Endodermal cell (in vitro differentiated cells): ENCODE measurements around the gene GRM8. TPM values are rescaled to one million over a fixed set of nuclear protein-coding genes. Genes with fewer than 3 reads are reported as not detected.
A peak's percentile ranks its signal among the peaks of the same experiment; 100 is the strongest.

Source experiments
- DNase-seq: peaks from one replicate; pipeline ENCODE4 v3.0.0-alpha.2; 2017
- H3K27ac ChIP-seq: 2 replicates; pipeline ENCODE4 v1.5.1; 2013; ENCODE audit warnings: mild to moderate bottlenecking, low read depth, low read length, moderate library complexity
- H3K27me3 ChIP-seq: 2 replicates; pipeline ENCODE4 v1.6.1; 2013; ENCODE audit warnings: mild to moderate bottlenecking, low read length, moderate library complexity; ENCODE audit not compliant: insufficient read depth, control insufficient read depth, poor library complexity, severe bottlenecking
- H3K36me3 ChIP-seq: 2 replicates; pipeline ENCODE4 v1.7.0; 2013; ENCODE audit warnings: mild to moderate bottlenecking, low read length, moderate library complexity; ENCODE audit not compliant: control insufficient read depth, insufficient read depth
- H3K4me1 ChIP-seq: one replicate; pipeline ENCODE4 v1.7.0; 2013; ENCODE audit warnings: low read length; ENCODE audit not compliant: control insufficient read depth, insufficient read depth
- H3K4me3 ChIP-seq: 2 replicates; pipeline ENCODE4 v1.5.1; 2013; ENCODE audit warnings: mild to moderate bottlenecking, low read length, moderate library complexity
- H3K9ac ChIP-seq: 2 replicates; pipeline ENCODE4 v1.6.1; 2013; ENCODE audit warnings: mild to moderate bottlenecking, low read length, moderate library complexity; ENCODE audit not compliant: poor library complexity, severe bottlenecking; ENCODE audit errors: extremely low read depth
- H3K9me3 ChIP-seq: 2 replicates; pipeline ENCODE4 v1.6.1; 2013; ENCODE audit warnings: mild to moderate bottlenecking, low read length, moderate library complexity; ENCODE audit not compliant: control insufficient read depth
- H3K27ac Mint-ChIP-seq: 2 replicates; pipeline ENCODE4 v1.8.0; 2020; ENCODE audit warnings: mixed read lengths
- H3K27me3 Mint-ChIP-seq: 2 replicates; pipeline ENCODE4 v1.8.0; 2021; ENCODE audit warnings: mild to moderate bottlenecking, mixed read lengths; ENCODE audit not compliant: insufficient read depth
- H3K36me3 Mint-ChIP-seq: 2 replicates; pipeline ENCODE4 v1.8.0; 2020; ENCODE audit warnings: low read depth, mixed read lengths
- H3K4me1 Mint-ChIP-seq: 2 replicates; pipeline ENCODE4 v1.8.0; 2020; ENCODE audit warnings: mixed read lengths
- H3K4me3 Mint-ChIP-seq: 2 replicates; pipeline ENCODE4 v1.8.0; 2020; ENCODE audit warnings: mild to moderate bottlenecking, moderate library complexity, mixed read lengths
- H3K9me3 Mint-ChIP-seq: 2 replicates; pipeline ENCODE4 v1.8.0; 2020; ENCODE audit warnings: mild to moderate bottlenecking, mixed read lengths
- CTCF ChIP-seq: fragments of 200-600 bp; sonication (generic); conservative IDR thresholded peaks from 2 replicates; pipeline ENCODE4 v1.5.0; 2021; ENCODE audit warnings: antibody characterized with exemption, mild to moderate bottlenecking
- WGBS, 2 experiments: methylation state at CpG; one replicate each; pipeline versions ENCODE4 v1.1.5 to v1.1.7; 2013; ENCODE audit warnings: missing lambda C conversion rate in 2 of 2, mixed read lengths in 1 of 2; ENCODE audit not compliant: insufficient coverage in 1 of 2, insufficient read length in 1 of 2; 5-methylcytosine and 5-hydroxymethylcytosine counted together
- long read RNA-seq, 4 experiments: library from polyadenylated mRNA in 2 of 4; library from RNA in 1 of 4; library from capped mRNA in 1 of 4; stranded (forward) in 3 of 4; unstranded in 1 of 4; transcript quantifications; one replicate each; pipeline ENCODE4 v2.0.0, GENCODE V29; 2020 to 2021; ENCODE audit warnings: inconsistent platforms in 1 of 4
- polyA plus RNA-seq, 2 experiments: library from polyadenylated mRNA; stranded (reverse); fragments of 50-300 nt; gene quantifications; one replicate each; pipeline ENCODE4 v1.2.3, GENCODE V29; 2013
- total RNA-seq, 2 donors: library from RNA; stranded (reverse); fragmentation: NEBNext Ultra II Directional in 1 of 2; extraction: Animal tissue kit (Norgen Biotek cat#: 25700) in 1 of 2; gene quantifications; 2 replicates in 1 of 2; 3 replicates in 1 of 2; pipeline ENCODE4 v1.2.1, GENCODE V29; 2021

The GRM8 gene
- total RNA-seq = 1 to 10 TPM in 1 of 2 donors, under 1 TPM in 1; 0.93 to 2.0 TPM
- 2.5 TPM for polyA plus RNA-seq (2013, experiment 1 of 2)
- polyA plus RNA-seq (2013, experiment 2 of 2) = 2.6 TPM
- long read RNA-seq, experiment 1 = 0 reads
- long read RNA-seq, experiment 2 = 0 reads
- long read RNA-seq, experiment 3, partial matches to known transcripts = 3 of 6 reads
- long read RNA-seq, experiment 3, other reads (novel, unspliced or antisense) = 3 of 6 reads
- long read RNA-seq, experiment 4 = 0 reads

- Histone ChIP-seq H3K4me1 (peaks cover 4% of the 10 kb centered on the region), H3K4me3 (peak within 1 kb of the TSS; percentile 90), H3K27me3 (peaks cover 68% of the 10 kb centered on the region), H3K36me3 (no peaks in the 10 kb centered on the region), H3K27ac (no peak within 1 kb of the TSS), H3K9me3 (no peaks in the 10 kb centered on the region), H3K9ac (peak within 1 kb of the TSS; percentile 24)
- Mint-ChIP-seq H3K4me3 (peak within 1 kb of the TSS; percentile 73), H3K36me3 (no peaks in the 10 kb centered on the region), H3K27me3 (peaks cover 79% of the 10 kb centered on the region), H3K27ac (no peak within 1 kb of the TSS), H3K9me3 (no peaks in the 10 kb centered on the region), H3K4me1 (peaks cover 6% of the 10 kb centered on the region)
- 0 to 1% methylated on average over 22 to 62 of the region's 62 CpGs for WGBS, 2 experiments
- DNase-seq = peak; percentile 94
- TF ChIP-seq CTCF = no peak
Observed at GRCh38 chr7:127252778-127253280, at the start of gene GRM8. Gene GRM8, minus strand, starts transcription at chr7:127252941.

- H3K9me3 Mint-ChIP-seq = no peaks in the 10 kb centered on the region
- H3K36me3 Mint-ChIP-seq = no peaks in the 10 kb centered on the region
- no peak overlapping the region for H3K27ac Mint-ChIP-seq
- H3K27me3 Mint-ChIP-seq = peaks cover 10% of the 10 kb centered on the region
- no peak for TF ChIP-seq CTCF
- H3K4me3 Mint-ChIP-seq = no peak overlapping the region
- H3K9ac ChIP-seq = no peak overlapping the region
- no peak overlapping the region for H3K4me3 ChIP-seq
- H3K27me3 ChIP-seq = peaks cover 6% of the 10 kb centered on the region
- peaks cover 3% of the 10 kb centered on the region for H3K4me1 Mint-ChIP-seq
- no peaks in the 10 kb centered on the region for H3K36me3 ChIP-seq
- DNase-seq = no peak
- 86% methylated on average over 1 of the region's 1 CpG; no CpG with 5 or more reads in 1 of the 2 experiments for WGBS, 2 experiments
- H3K9me3 ChIP-seq = no peaks in the 10 kb centered on the region
- H3K4me1 ChIP-seq = no peaks in the 10 kb centered on the region
- H3K27ac ChIP-seq = no peak overlapping the region
Observed at GRCh38 chr7:127290801-127291361, 38.1 kb upstream of the GRM8 start.

GRCh38 chr7:127290116-127290655 lies 37.4 kb upstream of the GRM8 start:
- peaks cover 3% of the 10 kb centered on the region for H3K4me1 Mint-ChIP-seq
- no peaks in the 10 kb centered on the region for H3K4me1 ChIP-seq
- H3K9me3 Mint-ChIP-seq = no peaks in the 10 kb centered on the region
- no peaks in the 10 kb centered on the region for H3K9me3 ChIP-seq
- no peak for DNase-seq
- peaks cover 6% of the 10 kb centered on the region for H3K27me3 ChIP-seq
- no peaks in the 10 kb centered on the region for H3K36me3 ChIP-seq
- H3K27me3 Mint-ChIP-seq = peaks cover 7% of the 10 kb centered on the region
- H3K4me3 ChIP-seq = no peak overlapping the region
- no peaks in the 10 kb centered on the region for H3K36me3 Mint-ChIP-seq
- 87 to 94% methylated on average over 5 of the region's 5 CpGs for WGBS, 2 experiments
- H3K9ac ChIP-seq = no peak overlapping the region
- no peak overlapping the region for H3K4me3 Mint-ChIP-seq
- TF ChIP-seq CTCF = no peak
- H3K27ac Mint-ChIP-seq = no peak overlapping the region
- no peak overlapping the region for H3K27ac ChIP-seq
